Peyer's patch (tissue), 4 donors: ENCODE data around the gene ARF1. TPM values are rescaled to one million over a fixed set of nuclear protein-coding genes. Genes with fewer than 3 reads are reported as not detected.
A peak's percentile ranks its signal among the peaks of the same experiment; 100 is the strongest.

ENCODE experiments used
- DNase-seq, 3 donors: peaks; one replicate each; pipeline ENCODE4 v3.0.0-alpha.2; 2017 to 2019
- H3K27ac ChIP-seq, 4 donors: fragments of 200-600 bp; sonication (generic); one replicate each; pipeline ENCODE4 v1.5.1; 2016 to 2019
- H3K27me3 ChIP-seq, 2 donors: fragments of 200-600 bp; sonication (generic); one replicate each; pipeline ENCODE4 v1.5.1; 2019
- H3K36me3 ChIP-seq, 3 donors: fragments of 200-600 bp; sonication (generic); one replicate each; pipeline ENCODE4 v1.5.1; 2016 to 2019
- H3K4me1 ChIP-seq, 4 donors: fragments of 200-600 bp; sonication (generic); one replicate each; pipeline ENCODE4 v1.5.1; 2016 to 2019
- H3K4me3 ChIP-seq, 4 donors: fragments of 200-600 bp; sonication (generic); 1 replicate in 3 of 4; 2 replicates in 1 of 4; pipeline ENCODE4 v1.5.1; 2016 to 2019; ENCODE audit warnings: mild to moderate bottlenecking in 1 of 4
- H3K9me3 ChIP-seq, 4 donors: fragments of 200-600 bp; sonication (generic); one replicate each; pipeline ENCODE4 v1.5.1; 2016 to 2019; ENCODE audit warnings: mild to moderate bottlenecking in 1 of 4
- CTCF ChIP-seq, 6 experiments: fragments of 450-650 bp in 4 of 6; fragments of 200-600 bp in 2 of 6; sonication (generic) in 1 of 6; IDR thresholded peaks; one replicate each; pipeline ENCODE4 v1.5.1; 2017 to 2019; ENCODE audit warnings: antibody characterized with exemption in 6 of 6, mild to moderate bottlenecking in 3 of 6, moderate library complexity in 1 of 6
- POLR2A ChIP-seq, 2 donors: fragments of 450-650 bp; IDR thresholded peaks; one replicate each; pipeline ENCODE4 v1.5.1; 2017; ENCODE audit warnings: antibody characterized with exemption in 2 of 2, mild to moderate bottlenecking in 2 of 2, moderate library complexity in 2 of 2
- total RNA-seq, 4 donors: library from RNA; depleted of rRNA; stranded (reverse); fragments of >200 nt; gene quantifications; one replicate each; pipeline ENCODE4 v1.1.0, GENCODE V29; 2016

Gene ARF1
- total RNA-seq, 4 donors from 2014 or later = 243 to 434 (median 392) TPM

GRCh38 chr1:228104526-228105269, 22.2 kb downstream of the ARF1 start:
- no peak overlapping the region for H3K27ac ChIP-seq
- H3K4me1 ChIP-seq = peaks cover 4 to 36% (median 17%) of the 10 kb centered on the region in 4 donors
- no peak for TF ChIP-seq CTCF (IDR thresholded peaks at IDR 0.05)
- no peak for TF ChIP-seq POLR2A (IDR thresholded peaks at IDR 0.05)
- no peaks in the 10 kb centered on the region for H3K27me3 ChIP-seq
- peaks cover 0 to 34% (median 0%) of the 10 kb centered on the region in 3 donors for H3K36me3 ChIP-seq
- no peak for DNase-seq
- H3K9me3 ChIP-seq = no peaks in the 10 kb centered on the region
- H3K4me3 ChIP-seq = no peak overlapping the region

GRCh38 chr1:228105270-228105995, 22.9 kb downstream of the ARF1 start:
- TF ChIP-seq POLR2A (IDR thresholded peaks at IDR 0.05) = no peak
- TF ChIP-seq CTCF (IDR thresholded peaks at IDR 0.05) = no peak
- Histone ChIP-seq H3K4me3 (no peak overlapping the region), H3K9me3 (no peaks in the 10 kb centered on the region), H3K27me3 (no peaks in the 10 kb centered on the region), H3K27ac (no peak overlapping the region), H3K4me1 (peaks cover 4 to 43% (median 19%) of the 10 kb centered on the region in 4 donors), H3K36me3 (peaks cover 0 to 28% (median 0%) of the 10 kb centered on the region in 3 donors)
- no peak for DNase-seq

GRCh38 chr1:228105996-228106799, 23.7 kb downstream of the ARF1 start:
- TF ChIP-seq POLR2A (IDR thresholded peaks at IDR 0.05) (no peak), CTCF (IDR thresholded peaks at IDR 0.05) (no peak)
- Histone ChIP-seq H3K27ac (no peak overlapping the region), H3K27me3 (no peaks in the 10 kb centered on the region), H3K4me3 (no peak overlapping the region), H3K4me1 (peaks cover 4 to 43% (median 19%) of the 10 kb centered on the region in 4 donors), H3K9me3 (no peaks in the 10 kb centered on the region), H3K36me3 (peaks cover 0 to 22% (median 0%) of the 10 kb centered on the region in 3 donors)
- DNase-seq = no peak

GRCh38 chr1:228106800-228107054, 24.2 kb downstream of the ARF1 start:
- Histone ChIP-seq H3K36me3 (peaks cover 0 to 22% (median 0%) of the 10 kb centered on the region in 3 donors), H3K4me1 (peaks cover under 1 to 38% (median 19%) of the 10 kb centered on the region in 4 donors)

GRCh38 chr1:228107636-228108035, 25.1 kb downstream of the ARF1 start:
- H3K4me1 ChIP-seq = peaks cover 0 to 33% (median 13%) of the 10 kb centered on the region in 4 donors
- peak overlapping the region in 1 of 4 donors; percentile 92 for H3K27ac ChIP-seq
- DNase-seq = peak in 1 of 3 donors; percentile 11
- no peak overlapping the region for H3K4me3 ChIP-seq
- peaks cover 0 to 22% (median 0%) of the 10 kb centered on the region in 3 donors for H3K36me3 ChIP-seq
- H3K9me3 ChIP-seq = no peaks in the 10 kb centered on the region
- no peaks in the 10 kb centered on the region for H3K27me3 ChIP-seq
- TF ChIP-seq CTCF (IDR thresholded peaks at IDR 0.05) (no peak), POLR2A (IDR thresholded peaks at IDR 0.05) (no peak)

More at GRCh38 chr1:228106800-228107054, 24.2 kb downstream of the ARF1 start:
- Histone ChIP-seq H3K27ac (no peak overlapping the region), H3K27me3 (no peaks in the 10 kb centered on the region), H3K4me3 (no peak overlapping the region), H3K9me3 (no peaks in the 10 kb centered on the region)
- TF ChIP-seq POLR2A (IDR thresholded peaks at IDR 0.05) = no peak
- DNase-seq = no peak
